NCI-H128 (cell line): ENCODE results near the gene HOXA5.

Source experiments
- DNase-seq: peaks from one replicate; lab custom pipeline; 2025; ENCODE audit not compliant: unreplicated experiment; lab: John Stamatoyannopoulos, UW

HOXA5 gene

GRCh38 chr7:27143023-27143949 lies at the start of gene HOXA5:
HOXA5 (minus strand) TSS chr7:27143681; CDS start chr7:27143607, 74 bp downstream.
- peak; percentile 21 for DNase-seq

- DNase-seq = no peak
Measured at GRCh38 chr7:27192546-27193334, 49.3 kb upstream of the HOXA5 start.

GRCh38 chr7:27191833-27192545 lies 48.5 kb upstream of the HOXA5 start:
- no peak for DNase-seq

- no peak for DNase-seq
Measured at GRCh38 chr7:27191161-27191731, 47.8 kb upstream of the HOXA5 start.

GRCh38 chr7:27189997-27190748 lies 46.7 kb upstream of the HOXA5 start:
- no peak for DNase-seq

- no peak for DNase-seq
Measured at GRCh38 chr7:27189295-27189996, 46.0 kb upstream of the HOXA5 start.

- DNase-seq = no peak
Measured at GRCh38 chr7:27188386-27189294, 45.2 kb upstream of the HOXA5 start.

- no peak for DNase-seq
Measured at GRCh38 chr7:27187475-27188385, 44.2 kb upstream of the HOXA5 start.

GRCh38 chr7:27186668-27187474 lies 43.4 kb upstream of the HOXA5 start:
- DNase-seq = no peak

- no peak for DNase-seq
Measured at GRCh38 chr7:27185854-27186667, 42.6 kb upstream of the HOXA5 start.

GRCh38 chr7:27185013-27185853 lies 41.8 kb upstream of the HOXA5 start, which contains the start of gene HOXA11:
HOXA11 (minus strand) TSS chr7:27185232; CDS start chr7:27185144, 88 bp downstream.
- no peak for DNase-seq

- DNase-seq = no peak
Measured at GRCh38 chr7:27184337-27185012, 41.0 kb upstream of the HOXA5 start.

- no peak for DNase-seq
Measured at GRCh38 chr7:27183682-27184336, 40.3 kb upstream of the HOXA5 start.
